Choroid plexus epithelial cell (primary cell): ENCODE data around the gene MEIOC.
A peak's percentile ranks its signal among the peaks of the same experiment; 100 is the strongest.

Experiments
- DNase-seq: peaks from one replicate; pipeline ENCODE4 v3.0.0-alpha.2; 2010; ENCODE audit warnings: low read depth
- H3K4me3 ChIP-seq: 2 replicates; pipeline ENCODE4 v1.5.1; 2011; ENCODE audit warnings: low read depth, mild to moderate bottlenecking, control low read depth, low read length, moderate library complexity
- CTCF ChIP-seq: conservative IDR thresholded peaks from 2 replicates; pipeline ENCODE4 v1.5.1; 2011; ENCODE audit warnings: low read depth, mild to moderate bottlenecking, control low read depth, inconsistent platforms, low read length, moderate library complexity

Gene MEIOC

GRCh38 chr17:44647736-44648135 lies 8.5 kb upstream of the MEIOC start:
- no peak for DNase-seq
- H3K4me3 ChIP-seq, result no peak overlapping the region
- TF ChIP-seq CTCF, result no peak

DNA sequence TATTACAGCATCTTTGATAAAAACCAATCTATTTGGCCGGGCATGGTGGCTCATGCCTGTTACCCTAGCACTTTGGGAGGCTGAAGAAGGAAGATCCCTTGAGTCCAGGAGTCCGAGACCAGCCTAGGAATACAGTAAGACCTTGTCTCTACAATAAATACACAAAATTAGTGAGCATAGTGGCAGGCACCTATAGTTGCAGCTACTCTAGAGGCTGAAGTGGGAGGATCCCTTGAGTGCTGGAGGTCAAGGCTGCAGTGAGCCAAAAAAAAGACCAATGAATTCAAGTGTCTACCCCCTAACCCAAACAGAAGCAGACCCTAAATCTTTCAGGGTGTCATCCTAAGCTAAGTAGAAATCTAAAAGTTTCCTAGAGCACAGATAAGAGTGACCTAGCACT lies 7.3 kb upstream of the MEIOC start:
- no peak for DNase-seq
- no peak for TF ChIP-seq CTCF
- no peak overlapping the region for H3K4me3 ChIP-seq

DNA sequence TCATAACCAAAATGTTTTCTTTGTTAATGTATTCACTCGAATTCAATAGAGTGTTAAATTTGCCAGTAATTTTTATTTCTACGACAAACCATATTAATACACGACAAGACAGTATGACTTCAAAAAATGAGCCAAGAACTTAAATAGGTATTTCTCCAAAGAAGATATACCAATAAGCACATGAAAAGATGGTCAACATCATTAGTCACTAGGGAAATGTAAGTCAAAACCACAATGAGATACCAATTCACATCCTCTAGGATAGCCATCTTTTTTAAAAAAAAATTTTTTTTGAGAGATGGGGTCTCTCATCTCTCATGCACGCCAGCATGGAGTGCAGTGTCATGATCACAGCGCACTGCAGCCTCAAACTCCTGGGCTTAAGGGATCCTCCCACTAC lies 5.0 kb upstream of the MEIOC start:
- DNase-seq, result peak; percentile 17
- no peak for TF ChIP-seq CTCF
- no peak overlapping the region for H3K4me3 ChIP-seq

DNA sequence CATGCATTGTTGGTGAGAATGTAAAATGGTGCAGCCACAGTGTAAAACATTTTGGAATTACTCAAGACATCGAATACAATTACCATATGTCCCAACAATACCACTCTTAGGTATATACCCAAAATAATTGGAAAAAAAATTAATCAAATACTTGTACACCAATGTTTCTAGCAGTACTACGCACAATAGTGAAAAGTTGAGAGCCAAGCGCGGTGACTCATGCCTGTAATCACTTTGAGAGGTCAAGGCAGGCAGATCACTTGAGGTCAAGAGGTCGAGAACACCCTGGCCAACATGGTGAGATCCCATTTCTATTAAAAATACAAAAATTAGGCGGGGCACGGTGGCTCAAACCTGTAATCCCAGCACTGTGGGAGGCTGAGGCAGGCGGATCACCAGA lies 3.5 kb upstream of the MEIOC start:
- no peak for DNase-seq
- TF ChIP-seq CTCF, result no peak
- H3K4me3 ChIP-seq, result no peak overlapping the region

- TF ChIP-seq CTCF, result no peak
- no peak for DNase-seq
- H3K4me3 ChIP-seq, result no peak overlapping the region
Observed at GRCh38 chr17:44653384-44653783, 2.9 kb upstream of the MEIOC start.

DNA sequence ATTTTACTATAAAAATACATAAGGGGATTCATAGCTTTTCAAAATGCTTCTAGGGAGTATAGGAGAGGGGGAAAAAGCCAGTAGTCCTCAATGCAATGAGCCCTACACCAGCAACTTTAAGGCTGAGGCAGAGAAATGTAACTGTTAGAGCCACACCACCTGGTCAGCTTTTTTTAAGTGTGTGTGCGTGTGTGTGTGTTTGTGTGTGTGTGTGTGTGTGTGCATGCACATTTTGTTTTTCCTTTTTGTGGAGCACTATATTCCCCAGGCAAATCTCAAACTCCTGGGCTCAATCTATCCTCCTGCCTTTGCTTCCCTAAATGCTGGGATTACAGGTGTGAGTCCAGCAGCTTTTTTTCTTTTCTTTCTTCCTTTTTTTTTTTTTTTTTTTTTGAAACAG lies 2.3 kb upstream of the MEIOC start:
- no peak for DNase-seq
- no peak for TF ChIP-seq CTCF
- H3K4me3 ChIP-seq, result no peak overlapping the region

DNA sequence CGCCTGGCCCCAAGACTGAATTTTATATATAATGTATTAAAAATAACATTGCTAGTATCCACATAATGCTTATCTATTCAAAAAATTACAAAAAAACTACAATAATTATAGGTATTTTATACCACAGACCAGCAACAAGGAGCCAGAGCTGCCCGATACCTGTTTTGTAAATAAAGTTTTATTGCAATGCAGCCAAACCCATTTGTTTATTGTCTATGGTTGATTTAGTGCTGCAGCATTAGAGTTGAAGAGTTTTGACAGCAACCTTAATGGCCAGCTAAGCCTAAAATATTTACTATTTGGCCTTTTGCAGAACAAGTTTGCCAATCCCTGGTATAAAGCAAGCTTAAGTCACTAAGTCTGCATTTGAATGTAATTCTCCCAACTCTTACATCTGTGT lies 5.6 kb downstream of the MEIOC start:
- H3K4me3 ChIP-seq, result no peak overlapping the region
- TF ChIP-seq CTCF, result no peak
- DNase-seq, result no peak
